Hepatocyte (in vitro differentiated cells): Measurements from ENCODE around the gene CACNA1B.

Experiments
- CTCF ChIP-seq: fragments of 200-600 bp; sonication (generic); IDR thresholded peaks from 2 replicates; pipeline ENCODE4 v1.5.1; 2016; ENCODE audit warnings: antibody characterized with exemption, mild to moderate bottlenecking; ENCODE audit not compliant: poor library complexity
- EZH2 ChIP-seq: fragments of 200-600 bp; sonication (generic); IDR thresholded peaks from 2 replicates; pipeline ENCODE4 v1.6.1; 2016; ENCODE audit warnings: antibody characterized with exemption, mild to moderate bottlenecking, borderline replicate concordance
- EZH2phosphoT487 ChIP-seq: fragments of 200-600 bp; sonication (generic); IDR thresholded peaks from one replicate; pipeline ENCODE4 v1.6.1; 2018; ENCODE audit warnings: antibody characterized with exemption, mild to moderate bottlenecking, low read depth, moderate library complexity; ENCODE audit not compliant: unreplicated experiment, severe bottlenecking

GRCh38 chr9:138007566-138007917, 130.0 kb downstream of the CACNA1B start:
- TF ChIP-seq CTCF (no peak), EZH2 (no peak), EZH2phosphoT487 (no peak)
